K562 (cell line): ENCODE measurements around the gene NDRG3. TPM values are rescaled to one million over a fixed set of nuclear protein-coding genes. Genes with fewer than 3 reads are reported as not detected.

Source experiments
- MGA ChIP-seq: fragments of 450-650 bp; IDR thresholded peaks from 2 replicates; pipeline ENCODE4 v1.6.1; 2016; ENCODE audit warnings: mild to moderate bottlenecking, moderate library complexity
- PREB ChIP-seq: sonication (generic); formaldehyde crosslinking; IDR thresholded peaks from 2 replicates; pipeline ENCODE4 v1.8.1; 2023; ENCODE audit warnings: mild to moderate bottlenecking, missing genetic modification reagents
- RBM15 ChIP-seq: fragments of 200-400 bp; formaldehyde crosslinking; IDR thresholded peaks from 2 replicates; pipeline ENCODE4 v1.6.1; 2018; ENCODE audit warnings: mild to moderate bottlenecking, low read length, moderate library complexity; ENCODE audit not compliant: insufficient read depth
- SMARCE1 ChIP-seq: fragments of 450-650 bp; IDR thresholded peaks from 2 replicates; pipeline ENCODE4 v1.7.1; 2016; ENCODE audit warnings: mild to moderate bottlenecking
- polyA plus RNA-seq, 8 experiments: library from polyadenylated mRNA; depleted of rRNA in 4 of 8; stranded (reverse) in 5 of 8; unstranded in 3 of 8; fragments of >200 nt; fragmentation: Nextera tagmentation in 2 of 8; fragmentation: Illumina TruSeq in 1 of 8; extraction: Ambion mirVana in 2 of 8; extraction: Trizol in 1 of 8; gene quantifications; 2 replicates each; pipeline versions ENCODE4 v1.2.1 to v1.2.3, GENCODE V29; 2011 to 2014; ENCODE audit warnings: inconsistent platforms in 1 of 8, missing spikeins in 1 of 8
- total RNA-seq, 7 experiments: library from RNA; depleted of rRNA in 6 of 7; stranded (reverse); fragments of >200 nt in 6 of 7; fragmentation: Illumina TruSeq in 2 of 7; extraction: Trizol in 2 of 7; gene quantifications; 2 replicates each; pipeline versions ENCODE4 v1.2.1 to v1.2.3, GENCODE V29; 2011 to 2021; ENCODE audit warnings: low replicate concordance in 1 of 7

Gene NDRG3
- total and polyA plus RNA-seq, 9 of the 15 experiments (the other 6 are each of a cell fraction or from before 2014, with no cell fraction given) = 14.6 to 39.4 (median 24.4) TPM

- TF ChIP-seq MGA = no peak
- TF ChIP-seq PREB = no peak
- no peak for TF ChIP-seq SMARCE1
- no peak for TF ChIP-seq RBM15
These were observed 36.8 kb downstream of the NDRG3 start (continued) for GRCh38 chr20:36709126-36709525.
